NT2/D1 (cell line): ENCODE data around the gene LRRC52.

Experiments used
- DNase-seq: peaks from one replicate; pipeline ENCODE4 v3.0.0-alpha.2; 2011; ENCODE audit warnings: low read depth, low spot score
- H3K27me3 ChIP-seq: 2 replicates; pipeline ENCODE4 v1.6.0; 2011; ENCODE audit warnings: mild to moderate bottlenecking; ENCODE audit not compliant: insufficient read length, insufficient read depth
- H3K36me3 ChIP-seq: 2 replicates; pipeline ENCODE4 v1.6.1; 2011; ENCODE audit warnings: mild to moderate bottlenecking, low read length, mixed read lengths; ENCODE audit not compliant: insufficient read depth, insufficient read length
- H3K4me1 ChIP-seq: 2 replicates; pipeline ENCODE4 v1.5.1; 2011; ENCODE audit not compliant: insufficient read depth, insufficient read length
- H3K4me3 ChIP-seq: 2 replicates; pipeline ENCODE4 v1.5.1; 2011; ENCODE audit warnings: low read depth; ENCODE audit not compliant: insufficient read length
- H3K9ac ChIP-seq: 2 replicates; pipeline ENCODE4 v1.6.0; 2011; ENCODE audit warnings: low read depth; ENCODE audit not compliant: insufficient read length
- H3K9me3 ChIP-seq: 2 replicates; pipeline ENCODE4 v1.5.1; 2011; ENCODE audit warnings: mild to moderate bottlenecking, low read length; ENCODE audit not compliant: insufficient read depth
- SUZ12 ChIP-seq: IDR thresholded peaks from 2 replicates; pipeline ENCODE4 v1.6.1; 2011; ENCODE audit not compliant: insufficient read length, insufficient read depth; ENCODE audit errors: extremely low read depth
- YY1 ChIP-seq: IDR thresholded peaks from 2 replicates; pipeline ENCODE4 v1.6.1; 2011; ENCODE audit not compliant: insufficient read length, insufficient read depth
- ZNF274 ChIP-seq: IDR thresholded peaks from 2 replicates; pipeline ENCODE4 v1.6.1; 2011; ENCODE audit warnings: mild to moderate bottlenecking, low read depth, low read length

LRRC52 gene

DNA sequence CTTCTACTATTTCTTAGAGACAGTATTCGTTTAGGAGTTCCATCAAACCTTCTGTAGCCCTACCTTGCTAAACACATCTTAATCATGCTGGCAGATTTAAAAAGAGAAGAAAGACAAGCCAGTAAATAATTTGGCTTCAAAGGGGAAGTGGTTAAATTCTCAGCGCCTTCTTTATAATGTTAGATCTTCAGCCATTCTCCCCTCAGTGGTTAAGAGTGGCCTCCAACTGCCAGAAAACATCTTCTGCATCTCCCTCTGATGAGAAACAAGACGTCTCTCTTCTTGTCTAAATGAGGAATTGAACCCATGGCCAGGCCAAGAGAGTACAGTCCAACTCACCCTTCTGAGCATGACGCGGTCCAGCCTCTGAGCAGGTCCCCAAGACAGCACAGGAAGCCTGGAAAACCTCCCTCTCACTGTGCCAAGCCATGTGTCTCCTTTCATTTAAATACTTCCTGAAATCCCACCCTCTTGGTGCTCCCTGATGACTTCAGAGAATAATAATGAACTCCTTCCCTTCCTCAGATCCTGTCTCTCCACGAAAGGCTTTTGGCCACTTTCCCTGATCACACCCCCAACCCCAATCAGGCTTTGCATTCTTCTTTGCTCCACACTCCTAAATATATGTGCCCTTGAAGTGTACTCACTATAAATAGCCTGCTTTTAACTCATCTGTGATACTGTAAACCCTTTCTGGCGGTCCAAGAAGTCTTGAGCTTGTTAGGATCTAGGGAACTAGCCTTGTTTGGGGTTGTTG is 16.4 kb upstream of the LRRC52 start:
- no peaks in the 10 kb centered on the region for H3K36me3 ChIP-seq
- no peak overlapping the region for H3K4me3 ChIP-seq
- H3K9me3 ChIP-seq: 0 out of 2 replicates have a peak, but pooled peaks cover 4% of the 10 kb centered on the region
- no peak for DNase-seq
- no peaks in the 10 kb centered on the region for H3K4me1 ChIP-seq
- H3K27me3 ChIP-seq: peaks cover 4% of the 10 kb centered on the region
- no peak overlapping the region for H3K9ac ChIP-seq
- no peak for TF ChIP-seq ZNF274
- TF ChIP-seq SUZ12: no peak
- no peak for TF ChIP-seq YY1

DNA sequence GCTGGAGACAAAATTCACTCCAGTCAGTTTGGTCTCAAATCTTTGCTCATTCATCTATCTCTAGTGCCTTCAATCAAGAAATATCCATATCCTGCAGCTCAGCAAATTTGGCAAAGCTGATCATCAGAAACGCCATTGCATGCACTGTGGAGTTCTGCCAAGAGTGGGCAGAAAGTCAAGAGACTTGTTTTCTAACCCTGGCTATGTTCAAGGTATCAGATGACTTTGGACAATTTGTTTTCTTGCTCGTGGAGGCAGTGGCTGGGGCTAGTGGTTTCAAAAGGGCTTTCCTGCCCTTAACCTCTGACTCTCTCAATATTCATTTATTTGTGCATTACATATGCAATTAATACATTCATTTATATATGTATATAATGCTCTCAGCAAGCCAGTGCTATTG is 12.8 kb upstream of the LRRC52 start:
- Histone ChIP-seq H3K27me3 (peaks cover 7% of the 10 kb centered on the region), H3K9me3 (no peaks in the 10 kb centered on the region), H3K9ac (no peak overlapping the region), H3K36me3 (no peaks in the 10 kb centered on the region), H3K4me1 (no peaks in the 10 kb centered on the region), H3K4me3 (no peak overlapping the region)
- no peak for DNase-seq
- TF ChIP-seq SUZ12 (no peak), ZNF274 (no peak), YY1 (no peak)

DNA sequence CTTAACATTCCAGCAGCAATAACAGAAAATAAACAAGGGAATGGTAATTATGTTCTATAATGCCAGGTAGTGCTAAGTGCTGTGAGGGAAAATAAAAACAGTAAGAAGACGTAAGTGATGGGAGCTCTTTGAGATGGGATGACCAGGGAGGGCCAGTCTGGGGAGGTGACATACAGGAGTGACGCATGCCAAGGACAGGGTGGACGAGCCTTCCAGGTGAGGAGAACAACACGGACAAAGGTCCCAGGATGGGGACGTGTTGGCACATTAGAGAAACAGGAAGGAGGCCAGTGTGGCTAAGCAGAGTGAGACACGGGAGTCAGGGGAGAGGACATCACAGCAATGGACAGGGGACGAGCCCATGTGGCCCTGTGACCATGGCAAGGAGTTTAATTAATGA is 11.7 kb upstream of the LRRC52 start:
- Histone ChIP-seq H3K4me1 (no peaks in the 10 kb centered on the region), H3K4me3 (no peak overlapping the region), H3K9me3 (no peaks in the 10 kb centered on the region), H3K36me3 (no peaks in the 10 kb centered on the region), H3K9ac (no peak overlapping the region), H3K27me3 (peaks cover 7% of the 10 kb centered on the region)
- TF ChIP-seq YY1 (no peak), SUZ12 (no peak), ZNF274 (no peak)
- no peak for DNase-seq

DNA sequence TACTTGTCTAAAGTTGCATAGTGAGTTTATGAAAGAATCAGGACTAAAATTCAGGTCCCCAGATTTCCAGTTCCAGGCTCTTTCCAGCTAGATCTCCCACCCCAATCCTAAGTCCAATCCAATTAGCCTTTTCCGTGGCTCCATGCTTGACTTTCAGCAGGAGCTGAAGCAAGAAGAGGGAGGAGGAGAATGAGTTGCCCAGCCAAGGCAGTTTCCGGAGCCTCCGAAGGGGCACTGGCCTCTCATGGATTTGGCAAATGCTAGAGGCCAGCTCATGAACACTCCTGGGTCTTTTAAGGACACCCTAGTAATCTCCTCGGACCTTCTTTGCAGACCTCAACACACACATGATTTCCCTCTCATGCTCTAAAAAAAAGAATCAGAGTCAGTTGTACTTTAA is 10.5 kb upstream of the LRRC52 start:
- no peak for DNase-seq

DNA sequence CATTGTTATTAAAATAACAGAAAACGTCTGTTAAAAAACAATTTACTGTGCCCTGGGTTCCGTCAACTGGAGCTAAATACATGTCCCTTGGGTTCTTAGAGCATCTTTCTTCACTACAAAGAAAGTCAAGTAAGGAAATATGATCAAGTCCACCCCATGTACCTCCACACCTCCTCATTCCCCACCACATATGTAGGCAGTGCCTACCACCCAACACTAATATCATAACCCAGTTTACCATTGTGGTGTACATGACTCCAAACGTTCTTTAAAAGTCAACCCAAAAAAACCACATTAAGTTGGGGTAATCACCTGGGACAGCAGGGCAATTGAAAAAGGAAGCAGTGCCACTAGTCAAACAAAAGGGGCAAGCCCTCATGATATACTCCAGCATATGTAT is 7.8 kb upstream of the LRRC52 start:
- H3K9ac ChIP-seq: no peak overlapping the region
- no peak for DNase-seq
- no peaks in the 10 kb centered on the region for H3K36me3 ChIP-seq
- peaks cover 7% of the 10 kb centered on the region for H3K27me3 ChIP-seq
- TF ChIP-seq YY1 (no peak), SUZ12 (no peak), ZNF274 (no peak)
- no peaks in the 10 kb centered on the region for H3K9me3 ChIP-seq
- H3K4me3 ChIP-seq: no peak overlapping the region
- H3K4me1 ChIP-seq: no peaks in the 10 kb centered on the region

More for the DNA sequence above, 10.5 kb upstream of the LRRC52 start:
- Histone ChIP-seq H3K4me1 (no peaks in the 10 kb centered on the region), H3K9me3 (no peaks in the 10 kb centered on the region), H3K27me3 (peaks cover 7% of the 10 kb centered on the region), H3K9ac (no peak overlapping the region), H3K36me3 (no peaks in the 10 kb centered on the region), H3K4me3 (no peak overlapping the region)
- TF ChIP-seq YY1 (no peak), SUZ12 (no peak), ZNF274 (no peak)

DNA sequence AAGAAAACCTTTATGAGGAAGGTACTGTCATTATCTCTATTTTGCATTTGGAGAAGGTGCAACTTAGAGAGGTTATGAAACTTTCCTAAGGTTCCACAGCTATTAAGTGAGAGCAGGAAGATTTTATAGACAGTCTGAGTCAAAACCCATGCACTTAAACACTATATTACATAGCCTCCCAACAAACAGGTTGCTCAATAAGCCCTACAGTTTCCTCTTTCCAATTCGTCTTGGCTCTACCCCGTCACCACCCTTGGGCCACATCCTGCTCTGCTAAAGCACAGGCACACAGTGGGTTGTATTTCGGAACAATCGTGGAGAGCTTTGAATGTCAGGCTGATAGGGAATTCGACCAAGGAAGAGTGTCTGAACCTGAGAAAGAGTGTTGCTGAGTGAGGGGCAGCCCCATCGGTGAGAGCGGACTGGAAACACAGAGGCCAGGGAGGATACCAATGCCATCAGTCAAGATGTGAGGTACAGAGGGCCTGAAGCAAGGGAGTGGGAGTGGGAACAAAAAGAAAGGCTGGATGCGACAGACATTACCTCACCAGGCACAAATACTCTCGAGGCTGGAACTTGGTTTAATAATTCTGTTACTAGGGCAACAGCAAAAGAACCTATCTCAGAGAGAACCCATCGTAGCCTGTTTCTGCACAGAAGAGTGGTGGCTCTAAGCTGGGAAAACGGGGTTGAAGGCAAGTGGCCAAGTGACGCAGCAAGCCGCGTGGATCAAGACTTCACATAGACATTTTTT is 6.3 kb upstream of the LRRC52 start:
- peaks cover 2% of the 10 kb centered on the region for H3K27me3 ChIP-seq
- no peaks in the 10 kb centered on the region for H3K4me1 ChIP-seq
- TF ChIP-seq YY1 (no peak), SUZ12 (no peak), ZNF274 (no peak)
- no peaks in the 10 kb centered on the region for H3K36me3 ChIP-seq
- no peaks in the 10 kb centered on the region for H3K9me3 ChIP-seq
- DNase-seq: no peak
- H3K9ac ChIP-seq: no peak overlapping the region
- no peak overlapping the region for H3K4me3 ChIP-seq

DNA sequence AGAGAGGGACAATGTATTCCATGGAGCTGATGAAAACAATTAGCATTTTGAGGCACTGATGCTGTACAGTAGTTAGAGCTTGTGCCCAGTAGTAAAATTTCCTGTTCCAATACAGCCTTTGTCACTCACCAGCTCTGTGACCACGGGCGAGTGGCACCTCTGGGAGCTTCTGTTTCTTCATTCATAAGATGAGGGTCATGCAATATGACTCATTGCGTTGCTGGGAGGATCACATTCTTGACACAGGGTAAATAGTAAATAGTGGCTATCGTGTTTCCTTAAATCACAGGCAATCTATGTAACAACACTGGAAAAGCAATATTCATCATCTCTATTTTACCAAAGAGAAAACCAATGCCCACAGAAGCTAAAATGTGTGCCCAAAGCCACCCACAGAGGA is 4.5 kb upstream of the LRRC52 start:
- H3K4me1 ChIP-seq: peaks cover 2% of the 10 kb centered on the region
- H3K4me3 ChIP-seq: no peak overlapping the region
- DNase-seq: no peak
- H3K36me3 ChIP-seq: no peaks in the 10 kb centered on the region
- no peak overlapping the region for H3K9ac ChIP-seq
- TF ChIP-seq YY1 (no peak), ZNF274 (no peak), SUZ12 (no peak)
- H3K9me3 ChIP-seq: no peaks in the 10 kb centered on the region
- H3K27me3 ChIP-seq: no peaks in the 10 kb centered on the region
